Fibroblast of skin of right biceps (primary cell): ENCODE measurements around the gene CNGA2.
A peak's percentile ranks its signal among the peaks of the same experiment; 100 is the strongest.

ENCODE experiments used
- DNase-seq: peaks from one replicate; pipeline ENCODE4 v3.0.0-alpha.2; 2013

The CNGA2 gene

GRCh38 chrX:151753313-151754046, 18.9 kb downstream of the CNGA2 start:
- peak; percentile 44 for DNase-seq

- DNase-seq: peak; percentile 83
These were observed 19.5 kb downstream of the CNGA2 start for GRCh38 chrX:151754047-151754429.

- DNase-seq: peak; percentile 19
These were observed 20.2 kb downstream of the CNGA2 start for GRCh38 chrX:151754641-151755215.

GRCh38 chrX:151759041-151759708, 24.6 kb downstream of the CNGA2 start:
- no peak for DNase-seq

GRCh38 chrX:151762802-151763201, 28.3 kb downstream of the CNGA2 start:
- DNase-seq: no peak

GRCh38 chrX:151763711-151764110, 29.2 kb downstream of the CNGA2 start:
- no peak for DNase-seq

GRCh38 chrX:151765026-151765425, 30.5 kb downstream of the CNGA2 start:
- no peak for DNase-seq

- no peak for DNase-seq
These were observed 37.2 kb downstream of the CNGA2 start for GRCh38 chrX:151771726-151772125.

- no peak for DNase-seq
These were observed 38.9 kb downstream of the CNGA2 start for GRCh38 chrX:151773434-151773833.

- DNase-seq: no peak
These were observed 39.9 kb downstream of the CNGA2 start for GRCh38 chrX:151774421-151774820.

GRCh38 chrX:151776181-151776731, 41.7 kb downstream of the CNGA2 start:
- peak; percentile 3 for DNase-seq

GRCh38 chrX:151776936-151777335, 42.4 kb downstream of the CNGA2 start:
- DNase-seq: no peak

GRCh38 chrX:151779258-151779657, 44.7 kb downstream of the CNGA2 start:
- no peak for DNase-seq

- no peak for DNase-seq
These were observed 46.1 kb downstream of the CNGA2 start for GRCh38 chrX:151780621-151781020.

- DNase-seq: peak; percentile 73
These were observed 54.7 kb downstream of the CNGA2 start for GRCh38 chrX:151789179-151789800.

- DNase-seq: peak; percentile 36
These were observed 56.1 kb downstream of the CNGA2 start for GRCh38 chrX:151790481-151791160.

- DNase-seq: no peak
These were observed 57.4 kb downstream of the CNGA2 start for GRCh38 chrX:151791961-151792360.

GRCh38 chrX:151792505-151792904, 58.0 kb downstream of the CNGA2 start:
- no peak for DNase-seq

- no peak for DNase-seq
These were observed 59.3 kb downstream of the CNGA2 start for GRCh38 chrX:151793886-151794285.
